AG04450 (cell line): ENCODE measurements around the gene UMAD1. TPM values are rescaled to one million over a fixed set of nuclear protein-coding genes. Genes with fewer than 3 reads are reported as not detected.
"Not testable (repeated sequence)": the region's sequence is repeated elsewhere in the genome, so short reads cannot be mapped to it uniquely, and the experiment has no call there.

Experiments
- CTCF ChIA-PET: fragments of 300-600, 350-600 bp; formaldehyde crosslinking; extraction: SDS; loops from one replicate; lab custom pipeline; 2022; ENCODE audit warnings: antibody characterized with exemption, inconsistent platforms; lab: Charles Lee
- POLR2A ChIA-PET: fragments of 350-600 bp; formaldehyde crosslinking; extraction: SDS; loops from one replicate; lab custom pipeline; 2021; ENCODE audit warnings: antibody characterized with exemption, inconsistent platforms; lab: Yijun Ruan, JAX
- DNase-seq: peaks from one replicate; pipeline ENCODE4 v3.0.0-alpha.2; 2011; ENCODE audit warnings: low read depth, low spot score
- H3K27ac ChIP-seq: one replicate; pipeline ENCODE4 v1.5.1; 2012; ENCODE audit warnings: low read depth, low read length, control low read depth
- H3K27me3 ChIP-seq: one replicate; pipeline ENCODE4 v1.6.0; 2012; ENCODE audit warnings: low read length; ENCODE audit not compliant: control insufficient read depth, insufficient read depth
- H3K4me3 ChIP-seq: 2 replicates; pipeline ENCODE4 v1.5.1; 2011; ENCODE audit warnings: mild to moderate bottlenecking, low read depth, low read length, control low read depth
- H3K9me3 ChIP-seq: 2 replicates; pipeline ENCODE4 v1.5.1; 2012; ENCODE audit warnings: low read length; ENCODE audit not compliant: control insufficient read depth, insufficient read depth
- polyA plus RNA-seq: library from polyadenylated mRNA; depleted of rRNA; stranded (reverse); fragments of >200 nt; gene quantifications from 2 replicates; pipeline ENCODE4 v1.2.3, GENCODE V29; 2011
- TF ChIP-seq, protein P1 (sequence below): IDR thresholded peaks from 2 replicates; pipeline ENCODE4 v1.5.1; 2011; ENCODE audit warnings: low read depth, low read length, control low read depth, inconsistent platforms

Gene UMAD1
- polyA plus RNA-seq, 1 experiment: 22.8 TPM

DNA sequence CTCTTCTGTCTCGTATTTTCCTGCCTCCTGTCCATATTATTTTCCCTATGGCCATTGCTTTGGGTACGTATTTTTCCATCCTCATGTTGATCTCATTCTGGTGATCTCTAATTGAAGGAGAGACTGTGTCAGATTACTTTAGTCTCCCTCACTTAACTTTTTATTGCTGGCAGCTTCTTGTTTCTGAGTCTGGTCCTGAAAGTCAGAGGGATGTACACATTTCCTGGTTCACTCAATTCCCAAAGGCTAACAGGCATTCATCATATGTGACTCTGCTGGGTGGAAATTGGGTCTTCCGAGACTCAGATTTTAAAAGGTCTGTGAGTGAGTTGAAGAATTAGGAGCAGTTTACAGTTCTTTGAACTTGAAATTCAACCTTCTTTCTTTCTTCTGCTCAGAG, 10.9 kb downstream of the UMAD1 start:
- POLR2A ChIA-PET: no interaction called here
- Histone ChIP-seq H3K27ac (no peak overlapping the region), H3K27me3 (no peaks in the 10 kb centered on the region), H3K4me3 (no peak overlapping the region), H3K9me3 (no peaks in the 10 kb centered on the region)
- TF ChIP-seq, protein P1, sequence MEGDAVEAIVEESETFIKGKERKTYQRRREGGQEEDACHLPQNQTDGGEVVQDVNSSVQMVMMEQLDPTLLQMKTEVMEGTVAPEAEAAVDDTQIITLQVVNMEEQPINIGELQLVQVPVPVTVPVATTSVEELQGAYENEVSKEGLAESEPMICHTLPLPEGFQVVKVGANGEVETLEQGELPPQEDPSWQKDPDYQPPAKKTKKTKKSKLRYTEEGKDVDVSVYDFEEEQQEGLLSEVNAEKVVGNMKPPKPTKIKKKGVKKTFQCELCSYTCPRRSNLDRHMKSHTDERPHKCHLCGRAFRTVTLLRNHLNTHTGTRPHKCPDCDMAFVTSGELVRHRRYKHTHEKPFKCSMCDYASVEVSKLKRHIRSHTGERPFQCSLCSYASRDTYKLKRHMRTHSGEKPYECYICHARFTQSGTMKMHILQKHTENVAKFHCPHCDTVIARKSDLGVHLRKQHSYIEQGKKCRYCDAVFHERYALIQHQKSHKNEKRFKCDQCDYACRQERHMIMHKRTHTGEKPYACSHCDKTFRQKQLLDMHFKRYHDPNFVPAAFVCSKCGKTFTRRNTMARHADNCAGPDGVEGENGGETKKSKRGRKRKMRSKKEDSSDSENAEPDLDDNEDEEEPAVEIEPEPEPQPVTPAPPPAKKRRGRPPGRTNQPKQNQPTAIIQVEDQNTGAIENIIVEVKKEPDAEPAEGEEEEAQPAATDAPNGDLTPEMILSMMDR: no peak
- CTCF ChIA-PET: no interaction called here
- no peak for DNase-seq

DNA sequence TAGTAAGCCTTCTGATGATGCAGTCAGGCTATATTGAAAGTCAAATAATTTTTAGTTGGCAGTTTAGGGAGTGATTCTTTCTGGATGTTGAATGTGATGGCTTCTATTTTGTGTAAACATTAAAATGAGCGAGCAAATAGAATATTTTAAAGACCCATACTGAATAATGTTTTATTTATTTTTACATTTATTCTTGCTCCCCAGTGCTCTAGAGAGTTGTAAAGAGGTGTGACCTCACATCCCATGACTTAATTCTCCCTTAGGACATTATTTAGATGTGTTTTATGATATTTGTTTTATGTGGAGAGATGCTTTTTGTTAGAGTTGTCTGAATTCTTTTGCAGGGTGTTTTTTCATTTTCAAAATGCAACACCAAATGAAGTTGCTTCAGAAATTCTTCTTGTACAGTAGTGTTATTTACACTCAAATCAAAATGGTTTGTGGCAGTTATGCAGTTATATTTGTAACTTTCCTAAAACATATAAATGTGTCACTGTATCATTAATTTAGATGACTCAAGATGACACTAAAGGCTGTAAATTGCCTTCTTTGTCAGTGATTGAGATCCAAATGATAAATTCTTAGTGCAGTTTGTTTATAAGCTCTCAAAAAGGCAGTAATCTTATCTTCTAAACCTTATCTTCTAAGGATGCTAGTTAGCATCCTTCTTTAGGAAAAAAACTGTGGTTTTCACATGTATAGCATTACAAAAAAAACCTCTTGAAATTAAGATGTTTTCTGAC, 12.4 kb downstream of the UMAD1 start:
- no peaks in the 10 kb centered on the region for H3K9me3 ChIP-seq
- ChIA-PET CTCF (interaction anchor here (0.5 kb wide), 1 partner anchor 440 kb away, joined by 3 read pairs; no protein-coding TSS in a partner anchor), POLR2A (no interaction called here)
- H3K27me3 ChIP-seq: no peaks in the 10 kb centered on the region
- no peak for DNase-seq
- TF ChIP-seq, protein P1: no peak
- no peak overlapping the region for H3K4me3 ChIP-seq
- no peak overlapping the region for H3K27ac ChIP-seq

DNA sequence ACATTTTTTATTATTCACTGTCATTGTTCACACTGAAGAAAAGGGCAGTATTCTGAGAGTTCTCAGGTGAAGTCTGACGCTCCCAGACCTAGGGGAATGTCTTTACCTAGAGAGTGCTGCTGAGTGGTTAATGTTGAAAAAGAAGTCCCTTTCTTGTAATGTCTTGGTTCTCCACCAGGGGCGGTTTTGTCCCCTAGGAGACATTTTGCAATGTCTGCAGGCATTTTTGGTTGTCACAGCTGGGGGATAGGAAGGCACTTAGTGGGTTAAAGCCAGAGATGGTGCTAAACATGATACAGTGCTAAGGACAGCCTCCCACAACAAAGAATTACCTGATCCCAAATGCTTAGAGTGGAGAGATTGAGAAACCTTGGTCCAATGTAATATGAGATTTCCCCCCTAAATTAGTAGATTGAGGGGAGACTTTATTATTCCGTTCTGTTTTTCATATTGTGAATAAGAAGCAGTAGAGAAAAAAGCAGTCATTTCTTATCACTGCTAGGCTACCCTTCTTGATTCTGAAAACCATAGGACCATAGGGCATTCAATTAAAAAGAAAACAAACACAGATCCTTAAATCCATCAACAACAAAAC, 13.1 kb downstream of the UMAD1 start:
- Histone ChIP-seq H3K27ac (no peak overlapping the region), H3K27me3 (no peaks in the 10 kb centered on the region), H3K4me3 (no peak overlapping the region), H3K9me3 (no peaks in the 10 kb centered on the region)
- ChIA-PET CTCF (no interaction called here), POLR2A (no interaction called here)
- TF ChIP-seq, protein P1: peak; percentile 54
- no peak for DNase-seq

DNA sequence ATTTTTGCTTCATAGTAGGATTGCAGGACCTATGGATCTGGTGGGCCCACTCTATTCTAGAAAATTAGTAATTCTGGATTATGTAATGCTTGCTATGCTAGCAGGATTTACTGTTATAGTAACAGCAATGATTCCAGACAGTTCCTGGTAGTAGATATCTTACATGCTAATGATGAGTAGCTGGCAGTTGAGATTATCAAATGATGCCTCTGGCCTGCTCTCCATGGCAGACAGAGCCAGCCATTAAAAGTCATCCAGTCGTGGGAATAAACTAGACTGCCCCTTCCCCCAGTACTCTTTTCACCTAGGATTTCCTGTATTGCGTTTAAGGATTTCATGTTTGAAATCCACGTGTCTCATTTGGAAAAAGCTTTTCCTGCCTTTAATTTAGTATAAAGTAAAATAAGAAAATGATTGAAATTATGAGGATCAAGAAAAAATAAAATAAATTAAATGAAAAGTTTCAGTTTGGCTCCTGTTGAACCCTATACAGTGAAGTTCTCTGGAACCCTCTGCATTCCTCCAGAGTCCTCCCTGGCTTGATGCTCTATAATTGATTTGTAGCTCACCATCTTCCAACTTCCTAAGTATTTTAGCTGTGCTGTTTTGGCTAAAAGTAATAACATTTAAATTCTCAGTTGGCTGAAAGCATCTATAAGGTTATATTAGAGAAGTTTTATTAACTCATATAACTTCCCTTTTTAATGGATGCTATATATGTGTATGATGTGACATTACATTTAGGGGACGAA, 14.6 kb downstream of the UMAD1 start:
- Histone ChIP-seq H3K27ac (no peak overlapping the region), H3K9me3 (no peaks in the 10 kb centered on the region), H3K27me3 (no peaks in the 10 kb centered on the region), H3K4me3 (no peak overlapping the region)
- POLR2A ChIA-PET: interaction anchor here (0.7 kb wide), 1 partner anchor 162 kb away, joined by 4 read pairs; no protein-coding TSS in a partner anchor
- no peak for DNase-seq
- TF ChIP-seq, protein P1: no peak
- CTCF ChIA-PET: interaction anchor here (0.7 to 0.9 kb wide), 2 partner anchors 26 to 562 kb away, joined by 3 to 4 read pairs; no protein-coding TSS in a partner anchor

DNA sequence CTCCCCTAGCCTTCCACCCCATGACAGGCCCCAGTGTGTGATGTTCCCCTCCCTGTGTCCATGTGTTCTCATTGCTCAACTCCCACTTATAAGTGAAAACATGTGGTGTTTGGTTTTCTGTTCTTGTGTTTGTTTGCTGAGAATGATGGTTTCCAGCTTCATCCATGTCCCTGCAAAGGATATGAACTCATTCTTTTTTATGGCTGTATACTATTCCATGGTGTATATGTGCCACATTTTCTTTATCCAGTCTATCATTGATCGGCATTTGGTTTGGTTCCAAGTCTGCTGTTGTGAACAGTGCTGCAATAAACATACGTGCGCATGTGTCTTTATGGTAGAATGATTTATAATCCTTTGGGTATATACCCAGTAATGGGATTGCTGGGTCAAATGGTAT, 15.9 kb downstream of the UMAD1 start:
- DNase-seq, POLR2A ChIA-PET, H3K9me3 ChIP-seq, H3K27me3 ChIP-seq, H3K27ac ChIP-seq, CTCF ChIA-PET, H3K4me3 ChIP-seq: not testable (repeated sequence)
